HG02981 (cell line): ENCODE measurements around the gene LHX2.
"Not testable (repeated sequence)": the region's sequence is repeated elsewhere in the genome, so short reads cannot be mapped to it uniquely, and the experiment has no call there.

ENCODE experiments used
- ATAC-seq: cut with Tn5 transposase; IDR thresholded peaks from one replicate; pipeline ENCODE4 v1.9.1; 2021; ENCODE audit warnings: mild to moderate bottlenecking, moderate library complexity; ENCODE audit not compliant: unreplicated experiment

The LHX2 gene, protein sequence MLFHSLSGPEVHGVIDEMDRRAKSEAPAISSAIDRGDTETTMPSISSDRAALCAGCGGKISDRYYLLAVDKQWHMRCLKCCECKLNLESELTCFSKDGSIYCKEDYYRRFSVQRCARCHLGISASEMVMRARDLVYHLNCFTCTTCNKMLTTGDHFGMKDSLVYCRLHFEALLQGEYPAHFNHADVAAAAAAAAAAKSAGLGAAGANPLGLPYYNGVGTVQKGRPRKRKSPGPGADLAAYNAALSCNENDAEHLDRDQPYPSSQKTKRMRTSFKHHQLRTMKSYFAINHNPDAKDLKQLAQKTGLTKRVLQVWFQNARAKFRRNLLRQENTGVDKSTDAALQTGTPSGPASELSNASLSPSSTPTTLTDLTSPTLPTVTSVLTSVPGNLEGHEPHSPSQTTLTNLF

DNA sequence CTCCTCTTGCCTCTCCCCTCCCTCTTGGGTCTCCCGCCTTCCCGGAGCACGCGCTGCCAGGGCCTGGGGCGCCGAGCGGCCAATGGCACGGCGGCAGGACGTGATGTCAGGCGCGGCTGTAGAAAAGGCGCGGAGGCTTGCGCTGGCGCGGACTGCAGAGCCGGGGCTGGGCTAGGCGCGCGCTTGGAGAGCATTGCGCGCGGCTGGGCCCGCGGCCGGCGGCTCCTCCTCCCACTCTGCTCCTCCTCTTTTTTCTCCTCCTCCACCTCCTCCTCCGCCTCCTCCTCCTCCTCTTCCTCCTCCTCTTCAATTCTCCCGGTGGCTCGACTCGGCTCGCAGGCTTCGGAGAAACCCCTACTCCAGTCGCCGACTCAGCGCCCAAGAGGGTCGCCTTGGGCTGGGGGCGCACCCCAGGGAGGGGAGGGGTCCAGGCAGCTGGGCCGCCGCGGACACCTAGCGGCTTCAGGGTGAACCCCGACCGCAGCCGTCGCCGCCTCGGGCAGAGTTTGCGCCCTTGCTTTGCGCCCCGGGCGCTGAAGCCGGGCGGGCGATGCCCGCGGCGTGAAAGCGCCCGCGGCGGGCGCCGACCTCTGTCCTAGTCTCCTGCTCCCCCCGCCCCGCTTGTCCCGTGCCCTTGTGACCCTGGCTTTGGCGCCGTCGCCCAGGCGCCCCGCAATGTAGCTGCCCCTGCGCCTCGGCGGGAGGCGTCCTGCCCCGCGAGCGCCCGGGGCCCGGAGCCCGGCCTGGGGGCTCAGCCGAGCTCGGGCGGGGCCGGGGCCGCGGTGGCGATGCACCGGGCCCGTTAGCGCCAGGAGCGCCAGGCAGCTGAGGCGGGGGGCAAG, at the start of gene LHX2:
LHX2 (plus strand) TSS at position 309 of the 842 bp plus-strand sequence. CDS start 581 bp downstream, outside the sequence.
- no peak for ATAC-seq

DNA sequence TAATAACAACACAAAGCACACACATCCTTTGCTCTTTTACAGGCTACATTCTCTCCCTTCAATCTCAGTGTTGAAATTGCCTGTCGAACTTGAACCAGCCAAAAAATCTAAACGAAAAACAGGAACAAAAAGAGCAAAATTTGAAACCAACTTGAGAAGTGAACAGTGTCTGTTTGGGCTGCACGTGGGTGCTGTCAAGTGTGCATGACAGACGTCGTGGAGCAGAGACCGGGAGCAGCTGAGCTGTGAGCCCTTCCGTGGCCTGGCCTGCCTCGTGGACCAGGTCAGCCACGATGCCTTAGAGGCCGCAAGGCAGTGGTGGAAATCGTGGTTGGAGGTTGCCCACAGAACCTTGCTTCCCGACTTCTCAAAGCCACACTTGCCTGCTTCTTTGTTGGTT, 46.8 kb upstream of the LHX2 start:
- ATAC-seq, result no peak

DNA sequence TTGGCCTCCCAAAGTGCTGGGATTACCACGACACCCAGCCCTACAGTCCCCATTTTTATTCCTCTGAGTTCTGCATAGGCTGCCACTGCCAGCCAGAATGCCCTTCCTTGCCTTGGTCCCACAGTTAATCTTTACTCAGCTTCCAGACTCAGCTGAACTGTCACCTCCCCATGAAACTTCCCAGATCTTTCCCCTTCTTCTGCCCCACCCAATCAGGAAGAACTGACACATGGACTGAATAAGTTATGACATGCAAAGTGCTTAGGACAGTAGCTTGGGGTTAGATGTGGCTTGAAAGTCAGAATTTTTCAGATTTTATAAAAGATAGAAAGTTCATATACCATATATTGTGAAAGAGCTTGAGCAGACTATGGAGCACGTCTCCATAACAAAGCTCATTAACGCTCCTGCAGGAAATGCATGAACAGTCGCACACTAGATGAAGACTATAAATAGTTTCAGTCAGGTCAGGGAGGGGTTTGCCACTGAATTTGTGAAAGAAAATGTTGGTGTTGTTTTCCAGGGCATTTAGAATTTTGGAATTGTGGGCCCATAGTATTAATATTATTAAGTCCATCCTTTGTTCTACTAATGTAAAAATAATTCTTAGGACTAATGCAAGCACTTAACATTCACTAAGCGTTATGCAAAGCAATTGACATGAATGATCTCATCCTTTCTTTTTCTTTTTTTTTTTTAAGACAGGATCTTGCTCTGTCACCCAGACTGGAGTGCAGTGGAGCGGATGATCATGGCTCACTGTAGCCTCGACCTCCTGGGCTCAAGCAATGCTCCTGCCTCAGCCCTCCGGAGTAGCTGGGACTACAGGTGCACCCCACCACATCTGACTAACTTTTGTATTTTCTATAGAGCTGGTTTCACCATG, 45.5 kb upstream of the LHX2 start:
- ATAC-seq, result no peak

DNA sequence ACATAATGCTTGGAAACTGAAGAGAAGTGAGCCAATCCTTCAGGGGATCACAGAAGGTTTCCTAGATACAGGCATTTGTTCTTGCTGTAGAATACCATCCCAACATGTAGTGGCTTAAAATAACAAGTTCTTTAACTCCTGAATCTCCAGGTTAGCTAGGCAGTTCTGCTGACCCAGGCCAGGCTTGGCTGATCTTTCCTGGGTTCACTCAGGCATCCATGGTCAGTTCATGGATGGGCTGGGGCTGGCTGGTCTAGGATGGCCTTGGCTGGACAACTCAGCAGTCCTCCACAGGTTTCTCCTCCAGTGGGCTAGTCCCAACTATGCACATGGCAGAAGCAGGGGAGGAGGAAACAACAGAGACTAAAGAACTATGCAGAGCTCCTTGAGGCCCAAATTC, 44.2 kb upstream of the LHX2 start:
- ATAC-seq, result no peak

DNA sequence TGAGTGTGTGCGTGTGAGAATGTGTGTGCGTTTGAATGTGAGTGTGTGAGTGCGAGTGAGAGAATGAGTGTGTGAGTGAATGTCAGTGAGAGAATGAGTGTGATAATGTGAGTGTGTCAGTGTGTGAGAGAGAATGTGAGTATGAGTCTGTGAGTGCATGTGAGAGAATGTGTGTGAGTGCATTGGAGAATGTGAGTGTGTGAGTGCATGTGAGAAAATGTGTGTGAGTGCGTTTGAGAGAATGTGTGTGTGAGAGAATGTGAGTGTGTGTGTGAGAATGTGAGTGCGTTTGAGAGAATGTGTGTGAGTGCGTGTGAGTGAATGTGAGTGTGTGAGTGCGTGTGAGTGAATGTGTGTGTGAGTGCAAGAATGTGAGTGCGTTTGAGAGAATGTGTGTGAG, 39.0 kb upstream of the LHX2 start:
- ATAC-seq, result no peak

DNA sequence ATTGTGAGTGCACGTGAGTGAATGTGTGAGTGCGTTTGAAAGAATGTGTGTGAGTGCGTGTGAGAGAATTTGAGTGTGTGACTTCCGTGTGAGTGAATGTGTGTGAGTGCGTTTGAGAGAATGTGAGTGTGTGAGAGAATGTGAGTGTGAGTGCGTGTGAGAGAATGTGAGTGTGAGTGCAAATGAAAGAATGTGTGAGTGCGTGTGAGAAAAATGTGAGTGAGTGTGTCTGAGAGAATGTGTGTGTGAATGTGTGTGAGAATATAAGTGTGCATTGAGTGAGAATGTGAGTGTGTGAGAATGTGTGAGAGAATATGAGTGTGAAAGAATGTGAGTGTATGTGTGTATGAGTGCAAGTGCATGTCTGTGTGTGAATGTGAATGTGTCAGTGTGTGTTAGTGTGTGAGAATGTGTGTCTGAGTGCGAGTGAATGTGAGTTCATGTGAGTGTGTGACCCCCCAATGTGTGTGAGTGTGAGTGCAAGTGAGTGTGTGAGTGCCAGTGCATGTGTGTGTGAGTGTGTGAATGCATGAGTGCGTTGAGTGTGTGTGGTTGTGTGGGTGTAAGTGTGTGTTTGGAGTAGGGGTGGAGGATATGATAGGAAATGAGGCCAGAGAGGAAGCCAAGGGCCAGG, 37.9 kb upstream of the LHX2 start:
- no peak for ATAC-seq

DNA sequence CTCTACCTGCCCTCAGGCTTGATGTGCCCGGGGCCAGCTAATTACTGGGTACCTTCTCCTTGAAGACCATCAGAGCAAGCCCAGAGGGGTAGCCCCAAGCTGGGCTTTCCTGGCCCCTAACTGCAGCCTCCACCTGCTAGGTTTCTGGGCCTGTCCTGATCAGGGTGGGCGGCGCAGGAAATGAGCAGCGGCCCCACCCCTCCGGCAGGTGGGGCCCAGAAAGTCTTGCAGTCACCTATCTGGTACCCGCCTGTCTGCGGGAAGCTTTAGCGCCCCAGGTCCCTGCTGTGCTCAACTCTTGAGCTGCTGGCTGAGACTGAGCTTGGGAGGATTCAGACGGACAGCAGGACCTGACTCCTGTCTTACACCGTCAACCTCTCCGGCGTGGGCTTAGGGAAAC, 37.1 kb upstream of the LHX2 start:
- ATAC-seq, result no peak

DNA sequence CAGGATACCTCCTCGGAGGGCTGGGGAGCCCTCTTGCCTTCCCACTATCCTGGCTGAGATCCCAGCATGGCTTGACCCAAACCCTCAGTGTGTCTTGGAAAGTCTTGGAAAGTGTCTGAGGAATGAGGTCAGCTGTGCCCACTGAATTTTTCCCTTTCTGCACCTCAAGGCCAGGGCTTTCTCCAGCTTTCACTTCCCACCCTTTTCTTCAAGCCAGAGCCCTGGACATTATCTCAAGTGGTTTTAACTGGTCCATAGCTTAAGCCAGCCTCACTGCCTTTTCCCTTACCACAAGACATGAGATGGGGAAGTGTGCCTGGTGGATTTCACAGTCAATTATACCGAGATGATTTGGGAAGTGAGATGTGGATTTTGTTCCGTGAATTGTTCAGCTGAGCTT, 35.7 kb upstream of the LHX2 start:
- no peak for ATAC-seq

DNA sequence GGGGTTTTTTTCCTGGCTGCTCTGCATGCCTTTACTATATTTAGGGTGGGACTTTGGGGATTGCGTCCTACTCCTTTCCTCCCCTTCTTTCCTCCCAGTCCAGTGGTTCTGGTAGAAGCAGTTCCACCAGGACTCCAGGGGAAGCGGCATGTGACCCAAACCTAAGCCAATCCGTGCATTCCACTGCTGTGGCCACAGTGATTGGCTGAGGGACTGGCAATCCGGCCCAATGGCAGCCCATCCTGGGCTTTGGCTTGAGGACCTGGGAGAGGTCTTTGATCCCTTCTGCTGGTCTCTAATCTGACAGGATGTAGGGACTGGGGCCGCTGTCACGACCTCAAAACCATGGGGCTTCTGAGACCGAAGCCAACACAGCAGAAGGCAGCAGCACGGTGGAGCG, 35.0 kb upstream of the LHX2 start:
- ATAC-seq, result not testable (repeated sequence)

DNA sequence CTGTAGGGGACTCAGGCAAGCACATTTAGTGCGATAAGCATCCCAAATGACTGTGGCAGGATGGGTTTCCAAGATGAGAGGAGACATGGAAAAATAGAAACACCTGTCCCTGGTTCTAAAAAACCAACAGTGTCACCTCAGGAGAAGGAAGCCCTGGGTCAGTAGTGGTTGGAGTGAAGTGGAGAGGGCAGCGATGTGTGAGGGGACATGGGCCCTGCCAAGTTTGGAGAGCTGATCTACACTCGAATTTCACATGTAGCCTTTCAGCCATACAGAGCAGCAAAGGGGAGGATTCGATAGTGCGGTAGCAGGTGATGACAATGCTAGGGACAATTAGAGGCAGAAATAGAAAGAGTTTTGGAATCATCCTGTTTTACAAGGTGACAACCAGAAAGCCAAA, 32.6 kb upstream of the LHX2 start:
- no peak for ATAC-seq

DNA sequence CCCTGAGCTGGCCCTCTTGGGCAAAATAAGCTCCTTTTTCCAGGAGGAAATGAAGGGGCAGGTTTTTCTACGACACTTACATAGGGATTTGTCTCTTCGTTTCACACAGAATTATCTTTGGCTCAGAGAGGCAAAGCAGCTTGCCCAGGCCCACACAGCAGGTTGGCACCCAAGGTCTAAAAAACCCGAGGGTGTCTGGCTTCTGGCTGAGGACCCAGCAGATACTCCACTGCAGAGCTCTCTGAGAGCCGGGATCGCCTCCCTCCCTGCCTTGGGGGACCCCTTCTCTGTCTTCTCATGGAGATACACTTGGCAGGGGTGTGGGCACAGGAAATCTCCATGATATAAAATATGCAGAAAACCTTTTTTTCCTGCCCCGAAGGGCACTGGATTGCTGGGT, 29.0 kb upstream of the LHX2 start:
- ATAC-seq, result no peak

DNA sequence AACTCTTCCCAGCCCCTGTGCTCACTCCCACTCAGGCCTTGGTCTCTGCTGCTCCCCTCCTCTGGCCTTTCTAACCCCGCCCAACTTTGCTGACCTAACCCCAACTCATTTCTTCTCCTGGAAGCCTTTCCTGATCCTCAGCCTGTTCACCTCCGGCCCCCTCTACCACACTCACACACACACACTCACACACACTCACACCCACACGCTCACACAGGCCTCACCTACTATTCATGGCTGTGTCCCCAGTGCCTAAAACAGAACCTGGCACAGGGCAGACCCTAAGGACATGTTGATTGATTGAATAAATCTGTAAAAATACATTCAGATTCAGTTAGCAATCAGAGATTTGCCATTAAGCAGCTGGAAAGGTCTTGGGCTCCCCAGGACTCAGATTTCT, 28.5 kb upstream of the LHX2 start:
- ATAC-seq, result no peak

DNA sequence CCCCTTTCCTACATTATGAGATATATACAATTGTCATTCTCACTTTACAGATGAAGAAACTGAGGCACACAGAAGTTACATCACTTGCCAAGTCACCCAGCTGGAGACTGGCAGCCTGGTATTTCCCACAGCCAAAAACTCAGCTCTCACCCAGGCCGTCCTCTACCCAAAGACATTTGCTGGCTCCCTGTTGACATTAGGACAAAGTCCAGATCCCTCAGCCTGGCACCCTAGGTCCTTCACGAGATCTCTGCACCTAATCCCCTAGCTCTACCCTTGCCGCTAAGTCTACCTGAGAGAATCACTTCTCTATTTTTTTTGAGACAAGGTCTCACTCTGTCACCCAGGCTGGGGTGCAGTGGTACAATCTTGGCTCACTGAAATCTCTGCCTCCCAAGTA, 26.8 kb upstream of the LHX2 start:
- ATAC-seq, result no peak

DNA sequence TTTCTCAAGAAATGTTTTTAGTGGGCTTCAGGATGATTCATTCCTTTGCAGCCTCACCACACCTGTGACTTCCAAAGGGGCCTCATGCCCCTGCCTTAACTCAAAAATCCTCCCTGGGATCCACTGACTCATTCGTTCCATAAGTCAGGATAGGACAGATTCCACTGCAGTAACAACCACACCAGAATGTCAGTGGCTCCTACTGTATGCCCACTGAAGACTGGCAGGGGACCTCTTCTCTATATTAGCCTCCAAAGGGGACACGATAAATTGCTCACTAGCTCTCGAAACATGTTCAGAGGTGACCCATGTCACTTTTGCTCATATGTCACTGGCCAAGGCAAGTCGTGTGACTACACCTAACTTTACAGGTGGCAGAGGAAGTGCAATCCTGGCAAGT, 25.7 kb upstream of the LHX2 start:
- ATAC-seq, result no peak

DNA sequence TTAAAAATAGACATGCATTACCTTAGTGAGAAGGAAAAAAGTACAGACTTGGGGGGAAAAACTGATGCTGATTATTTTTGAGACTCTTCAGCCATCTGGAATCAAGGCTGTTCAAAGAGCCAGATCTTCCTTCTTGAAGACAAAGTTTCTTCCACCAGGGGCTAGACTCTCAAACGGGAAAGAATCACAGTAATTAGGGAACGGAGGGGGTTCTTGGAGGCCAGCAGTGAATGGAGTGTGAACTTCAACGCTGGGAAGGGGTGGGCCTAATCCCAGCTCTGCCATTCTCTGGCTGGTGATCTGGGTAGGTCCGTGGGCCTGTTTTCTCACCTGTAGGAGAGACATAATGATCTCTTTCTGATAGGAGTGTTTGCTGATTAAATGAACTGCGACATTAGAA, 21.1 kb upstream of the LHX2 start:
- no peak for ATAC-seq

DNA sequence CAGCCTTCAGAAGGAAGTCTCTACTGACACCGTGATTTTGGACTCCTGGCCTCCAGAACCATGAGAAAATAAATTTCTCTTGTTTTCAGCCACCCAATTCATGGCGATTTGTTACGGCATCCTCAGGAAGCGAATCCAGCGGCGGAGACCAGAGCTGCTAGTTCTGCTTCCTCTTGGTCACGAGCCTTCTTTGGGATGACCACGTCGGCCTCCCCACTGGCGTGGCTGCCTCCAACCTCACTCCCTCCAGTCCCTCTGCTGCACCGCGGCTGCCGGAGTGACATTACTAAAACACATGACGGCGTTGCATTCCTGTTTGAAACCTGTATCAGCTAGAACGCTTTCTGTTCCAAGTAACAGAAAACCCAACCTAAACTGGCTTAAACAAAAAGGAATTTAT, 18.9 kb upstream of the LHX2 start:
- not testable (repeated sequence) for ATAC-seq

DNA sequence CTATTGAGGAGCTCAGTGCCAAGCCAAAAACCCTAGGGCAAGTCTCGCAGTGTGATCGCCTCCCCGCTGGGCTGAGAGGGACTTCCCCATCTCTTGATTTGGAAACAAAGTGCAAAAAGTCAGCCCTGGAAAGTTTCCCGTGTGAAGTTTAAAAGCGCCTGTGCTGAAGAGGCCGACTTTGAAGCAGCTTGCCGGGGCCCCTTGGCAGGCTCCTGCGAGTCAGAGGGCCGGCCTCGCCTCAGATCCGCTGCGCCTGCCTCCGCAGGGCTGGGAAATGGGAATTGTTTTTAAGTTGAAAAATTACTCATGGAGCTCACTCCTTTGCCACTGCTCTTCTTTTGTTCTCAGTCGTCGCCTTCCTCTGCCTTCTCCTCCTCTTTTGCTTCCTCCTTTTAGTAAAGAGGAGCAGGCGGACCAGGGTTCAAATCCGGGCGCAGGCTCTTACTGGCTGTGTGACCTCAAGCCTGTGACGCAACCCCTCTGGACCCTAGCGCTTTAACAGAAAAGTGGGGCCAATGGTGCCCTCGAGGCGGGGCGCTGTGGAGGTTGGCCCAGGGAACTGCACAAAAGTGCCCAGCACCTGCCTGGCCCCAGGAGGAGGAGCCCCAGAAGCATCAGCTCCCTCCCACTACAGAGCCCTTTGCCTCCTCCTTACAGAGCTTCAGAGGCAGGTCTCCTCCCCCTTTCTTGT, 14.7 kb upstream of the LHX2 start:
- ATAC-seq, result no peak

DNA sequence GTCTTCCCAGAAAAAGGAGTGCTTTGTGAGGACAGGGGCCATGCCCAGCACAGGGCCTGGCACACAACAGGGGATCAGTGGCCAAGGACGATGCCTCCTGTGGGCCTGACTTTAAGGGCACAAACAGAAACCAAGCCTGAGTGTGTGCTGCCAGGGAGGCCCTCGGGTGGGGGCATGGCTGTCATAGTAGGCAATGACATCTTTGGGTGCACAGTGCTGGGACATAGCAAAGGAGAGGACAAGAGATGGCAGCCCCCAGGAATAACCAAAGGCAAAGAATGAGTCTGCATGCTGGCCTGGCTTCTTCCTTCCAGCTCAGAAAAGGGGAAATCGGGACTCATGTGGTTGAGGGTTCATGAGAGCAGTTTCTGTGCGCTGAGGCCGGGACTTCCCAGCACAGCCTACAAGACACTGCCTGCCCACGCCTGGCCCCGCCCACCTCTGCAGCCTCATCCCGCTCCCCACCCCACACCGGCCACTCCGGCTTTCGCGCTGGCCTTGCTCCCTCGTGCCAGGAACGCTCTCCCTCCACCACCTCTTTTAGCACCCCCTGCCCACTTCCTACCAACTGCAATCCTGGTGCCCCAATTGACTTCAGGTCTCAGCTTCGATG, 13.8 kb upstream of the LHX2 start:
- peak; percentile 53 for ATAC-seq

DNA sequence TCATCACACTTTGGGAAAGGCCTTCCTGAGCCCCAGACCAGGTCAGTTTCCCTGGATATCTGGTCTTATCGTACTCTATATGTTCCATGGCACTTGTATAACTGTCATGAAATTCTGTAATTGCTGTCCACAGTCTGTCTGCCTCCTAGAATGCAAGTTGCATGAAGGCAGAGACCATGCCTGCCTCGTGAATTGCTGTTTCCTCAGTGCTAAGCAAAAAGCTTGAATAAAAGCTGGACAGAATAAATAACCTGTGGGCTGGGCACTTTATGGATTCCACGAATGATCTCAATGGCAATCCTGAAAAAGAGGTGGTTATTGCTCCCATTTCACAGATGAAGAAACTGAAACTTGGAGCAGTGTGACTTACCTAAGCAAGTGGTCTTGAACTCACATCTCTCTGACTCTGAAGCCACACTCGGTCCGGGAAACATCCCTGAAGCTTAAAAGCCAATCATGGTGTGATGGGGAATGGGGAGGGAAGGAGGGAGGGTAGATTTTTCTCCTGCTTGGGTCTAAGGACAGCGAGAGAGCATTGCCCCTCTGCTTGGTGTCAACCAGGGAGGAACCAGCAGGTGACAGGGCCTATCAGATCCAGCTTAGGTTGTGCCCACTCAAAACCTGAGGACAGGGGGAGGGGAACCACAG, 13.2 kb upstream of the LHX2 start:
- no peak for ATAC-seq
